C4-2B (cell line): ENCODE results near the gene KCNH8.

ENCODE experiments used
- H3K27ac ChIP-seq: fragments of 450-650 bp; 2 replicates; pipeline ENCODE4 v1.5.1; 2017
- CTCF ChIP-seq: fragments of 450-650 bp; conservative IDR thresholded peaks from 2 replicates; pipeline ENCODE4 v1.5.1; 2017; ENCODE audit warnings: mild to moderate bottlenecking
- ZFX ChIP-seq: fragments of 450-650 bp; IDR thresholded peaks from 2 replicates; pipeline ENCODE4 v1.6.1; 2017

Gene KCNH8

GRCh38 chr3:19573644-19574043 is 425.3 kb downstream of the KCNH8 start:
- H3K27ac ChIP-seq: no peak overlapping the region
- TF ChIP-seq ZFX (no peak), CTCF (no peak)

- no peak overlapping the region for H3K27ac ChIP-seq
- TF ChIP-seq ZFX (no peak), CTCF (no peak)
Measured at GRCh38 chr3:19574268-19574667, 426.0 kb downstream of the KCNH8 start.

GRCh38 chr3:19576343-19576742 is 428.0 kb downstream of the KCNH8 start:
- TF ChIP-seq CTCF: no peak
- TF ChIP-seq ZFX: no peak
- H3K27ac ChIP-seq: no peak overlapping the region
